K562 (cell line): ENCODE results near the gene C2orf42. TPM values are rescaled to one million over a fixed set of nuclear protein-coding genes. Genes with fewer than 3 reads are reported as not detected.
A peak's percentile ranks its signal among the peaks of the same experiment; 100 is the strongest.

Source experiments
- ATAC-seq: fragments of 200-7000 bp; cut with Tn5 transposase; 3 replicates; pipeline ENCODE4 v1.9.1; 2020; ENCODE audit warnings: moderate library complexity
- BruUV-seq: library from RNA; stranded (reverse); fragments of 400-500 nt; replicated peaks from 2 replicates; lab custom pipeline; 2021; lab: Mats Ljungman, UMichigan
- CTCF ChIA-PET: fragments of 300-600 bp; formaldehyde crosslinking; extraction: SDS; loops from one replicate; lab custom pipeline; 2021; ENCODE audit warnings: low intra/inter-chr PET ratio; lab: Yijun Ruan, JAX
- POLR2A ChIA-PET: fragments of 300-600, 350-650 bp; sonication (Branson Sonifier 250); formaldehyde crosslinking; extraction: SDS; loops from one replicate; lab custom pipeline; 2021; ENCODE audit warnings: antibody characterized with exemption, inconsistent platforms; lab: Yijun Ruan, JAX
- DNase-seq, 4 experiments: peaks; one replicate each; pipeline versions ENCODE4 v3.0.0 to v3.0.0-alpha.2; 2011 to 2018; ENCODE audit warnings: low spot score in 3 of 4, mixed read lengths in 3 of 4; ENCODE audit errors: extremely low read depth in 1 of 4
- FAIRE-seq: peaks from 2 replicates; lab custom pipeline; 2011; peaks lifted over from hg19 to GRCh38; lab: Jason Lieb, UNC
- H2AFZ ChIP-seq: 2 replicates; pipeline ENCODE4 v1.6.0; 2011; ENCODE audit warnings: low read depth, low read length, control low read depth, inconsistent platforms
- H3K27ac ChIP-seq: fragments of 200-600 bp; 3 replicates; pipeline ENCODE4 v1.8.0; 2011; ENCODE audit warnings: low read depth, mild to moderate bottlenecking, control low read depth, inconsistent platforms, low read length, moderate library complexity, mixed read lengths; ENCODE audit errors: extremely low read depth
- H3K27me3 ChIP-seq, 2 experiments: fragments of 300-600 bp in 1 of 2; 2 replicates in 1 of 2; 3 replicates in 1 of 2; pipeline versions ENCODE4 v1.6.0 to v1.8.0; 2011; ENCODE audit warnings: inconsistent platforms in 2 of 2, low read length in 2 of 2, mild to moderate bottlenecking in 1 of 2, mixed read lengths in 1 of 2, moderate library complexity in 1 of 2; ENCODE audit not compliant: control insufficient read depth in 2 of 2, insufficient read depth in 2 of 2
- H3K36me3 ChIP-seq: fragments of 300-600 bp; 3 replicates; pipeline ENCODE4 v1.8.0; 2011; ENCODE audit warnings: mild to moderate bottlenecking, low read length, inconsistent platforms; ENCODE audit not compliant: control insufficient read depth, insufficient read depth
- H3K4me1 ChIP-seq, 2 experiments: fragments of 200-600 bp in 1 of 2; replicated peaks in 1 of 2; 2 replicates in 1 of 2; 3 replicates in 1 of 2; pipeline versions ENCODE4 v1.5.1 to v1.8.0; 2011; ENCODE audit warnings: inconsistent platforms in 2 of 2, low read length in 2 of 2, mild to moderate bottlenecking in 1 of 2, mixed read lengths in 1 of 2, moderate library complexity in 1 of 2; ENCODE audit not compliant: control insufficient read depth in 2 of 2, insufficient read depth in 2 of 2
- H3K4me2 ChIP-seq: 2 replicates; pipeline ENCODE4 v1.6.1; 2011; ENCODE audit warnings: low read length, control low read depth, inconsistent platforms, mixed read lengths; ENCODE audit not compliant: insufficient read depth
- H3K4me3 ChIP-seq: fragments of 200-600 bp; sonication (generic), shearing (Covaris generic); 2 replicates; pipeline ENCODE4 v1.5.1; 2016; ENCODE audit warnings: control low read depth, inconsistent platforms
- H3K79me2 ChIP-seq: fragments of 200-600 bp; 3 replicates; pipeline ENCODE4 v1.8.0; 2011; ENCODE audit warnings: low read length, inconsistent platforms; ENCODE audit not compliant: control insufficient read depth, insufficient read depth
- H3K9ac ChIP-seq, 2 experiments: 2 replicates each; pipeline versions ENCODE4 v1.6.0 to v1.6.1; 2011; ENCODE audit warnings: low read depth in 2 of 2, low read length in 2 of 2, control low read depth in 1 of 2, inconsistent platforms in 1 of 2, mild to moderate bottlenecking in 1 of 2, mixed read lengths in 1 of 2; ENCODE audit not compliant: insufficient read depth in 1 of 2
- H3K9me1 ChIP-seq: one replicate; pipeline ENCODE4 v1.6.0; 2011; ENCODE audit warnings: inconsistent platforms, mild to moderate bottlenecking, low read length, moderate library complexity; ENCODE audit not compliant: control insufficient read depth, insufficient read depth
- H3K9me3 ChIP-seq: replicated peaks from 2 replicates; pipeline ENCODE4 v1.5.1; 2011; ENCODE audit warnings: low read depth, low read length, inconsistent platforms; ENCODE audit not compliant: control insufficient read depth, insufficient read depth
- H4K20me1 ChIP-seq: replicated peaks from 2 replicates; pipeline ENCODE4 v1.6.1; 2011; ENCODE audit warnings: low read length, inconsistent platforms, mixed read lengths; ENCODE audit not compliant: control insufficient read depth, insufficient read depth
- CAMTA2 ChIP-seq: fragments of 250-450 bp; sonication (Bioruptor Pico); conservative IDR thresholded peaks from 2 replicates; pipeline ENCODE4 v1.5.1; 2022
- DPF2 ChIP-seq: fragments of 450-650 bp; IDR thresholded peaks from 2 replicates; pipeline ENCODE4 v1.6.1; 2016
- EP400 ChIP-seq: fragments of 450-650 bp; IDR thresholded peaks from 2 replicates; pipeline ENCODE4 v1.6.1; 2017; ENCODE audit warnings: antibody characterized with exemption, mild to moderate bottlenecking, moderate library complexity
- ETV1 ChIP-seq: fragments of 450-650 bp; conservative IDR thresholded peaks from 2 replicates; pipeline ENCODE4 v1.6.1; 2016; ENCODE audit warnings: missing genetic modification characterization, control low read depth, low read depth, missing compliant biosample characterization
- GATA2 ChIP-seq: sonication (generic); formaldehyde crosslinking; IDR thresholded peaks from 2 replicates; pipeline ENCODE4 v1.4.0; 2020; ENCODE audit warnings: mild to moderate bottlenecking, missing genetic modification reagents
- HDAC2 ChIP-seq: fragments of 450-650 bp; IDR thresholded peaks from 2 replicates; pipeline ENCODE4 v1.6.1; 2016; ENCODE audit warnings: mild to moderate bottlenecking
- ILK ChIP-seq: fragments of 450-650 bp; IDR thresholded peaks from 2 replicates; pipeline ENCODE4 v1.6.1; 2016; ENCODE audit warnings: missing genetic modification characterization, low read depth, mild to moderate bottlenecking, missing compliant biosample characterization, moderate library complexity, borderline replicate concordance
- KDM1A ChIP-seq, 2 experiments: fragments of 450-650 bp; IDR thresholded peaks; 2 replicates each; pipeline ENCODE4 v1.6.1; 2016; ENCODE audit warnings: mild to moderate bottlenecking in 2 of 2
- MNT ChIP-seq, 2 experiments: fragments of 450-650 bp; conservative IDR thresholded peaks; 2 replicates each; pipeline ENCODE4 v1.6.1; 2017; ENCODE audit warnings: mild to moderate bottlenecking in 2 of 2, moderate library complexity in 2 of 2
- NEUROD1 ChIP-seq: fragments of 150-350 bp; IDR thresholded peaks from 2 replicates; pipeline ENCODE4 v1.6.1; 2014; ENCODE audit warnings: borderline replicate concordance, low read length, low read depth; ENCODE audit not compliant: partially characterized antibody
- NFIC ChIP-seq: fragments of 450-650 bp; IDR thresholded peaks from 2 replicates; pipeline ENCODE4 v1.6.1; 2017; ENCODE audit warnings: mild to moderate bottlenecking, inconsistent platforms
- NFIX ChIP-seq: fragments of 250-450 bp; sonication (Bioruptor Pico); IDR thresholded peaks from 2 replicates; pipeline ENCODE4 v1.4.0; 2020; ENCODE audit warnings: low read depth, mild to moderate bottlenecking, moderate library complexity
- RCOR1 ChIP-seq, 2 experiments: IDR thresholded peaks; 2 replicates each; pipeline ENCODE4 v1.6.1; 2012; ENCODE audit warnings: low read depth in 2 of 2, low read length in 2 of 2, borderline replicate concordance in 1 of 2, improper control_type of control experiment in 1 of 2
- SMARCA5 ChIP-seq: fragments of 450-650 bp; IDR thresholded peaks from 2 replicates; pipeline ENCODE4 v1.6.1; 2016
- SMARCC2 ChIP-seq: fragments of 450-650 bp; IDR thresholded peaks from 2 replicates; pipeline ENCODE4 v1.6.1; 2017; ENCODE audit warnings: antibody characterized with exemption, moderate library complexity, mild to moderate bottlenecking, low read depth
- THAP12 ChIP-seq: fragments of 250-450 bp; sonication (Bioruptor Pico); IDR thresholded peaks from 2 replicates; pipeline ENCODE4 v1.9.0; 2021; ENCODE audit warnings: mild to moderate bottlenecking, inconsistent platforms
- YY1 ChIP-seq, 3 experiments: IDR thresholded peaks; 2 replicates each; pipeline ENCODE4 v1.6.1; 2011; ENCODE audit warnings: low read length in 2 of 3, mild to moderate bottlenecking in 2 of 3, moderate library complexity in 2 of 3, borderline replicate concordance in 1 of 3, control low read depth in 1 of 3, low read depth in 1 of 3; ENCODE audit not compliant: insufficient read depth in 3 of 3, insufficient replicate concordance in 2 of 3, control insufficient read depth in 1 of 3, insufficient read length in 1 of 3; ENCODE audit errors: extremely low read depth in 1 of 3
- ZNF583 ChIP-seq: fragments of 250-450 bp; sonication (Bioruptor Pico); IDR thresholded peaks from 2 replicates; pipeline ENCODE4 v1.4.0; 2020
- WGBS: fragments of 100-300 bp; shearing (Covaris generic); methylation state at CpG from one replicate; pipeline ENCODE4 v1.1.6; 2016; ENCODE audit warnings: low coverage, mixed read lengths; ENCODE audit not compliant: insufficient coverage; ENCODE audit errors: missing lambda C conversion rate; 5-methylcytosine and 5-hydroxymethylcytosine counted together
- in situ Hi-C: fragments of 300-500 bp; cut with MboI; formaldehyde crosslinking; loops from 4 replicates; pipeline ENCODE4 v1.15.0; 2018; ENCODE audit warnings: inconsistent platforms, mixed read lengths
- intact Hi-C: fragments of 100-400 bp; cut with micrococcal nuclease; formaldehyde crosslinking; loops from 2 replicates; pipeline ENCODE4 v1.14.2; 2022
- polyA plus RNA-seq, 8 experiments: library from polyadenylated mRNA; depleted of rRNA in 4 of 8; stranded (reverse) in 5 of 8; unstranded in 3 of 8; fragments of >200 nt; fragmentation: Nextera tagmentation in 2 of 8; fragmentation: Illumina TruSeq in 1 of 8; extraction: Ambion mirVana in 2 of 8; extraction: Trizol in 1 of 8; gene quantifications; 2 replicates each; pipeline versions ENCODE4 v1.2.1 to v1.2.3, GENCODE V29; 2011 to 2014; ENCODE audit warnings: inconsistent platforms in 1 of 8, missing spikeins in 1 of 8
- total RNA-seq, 7 experiments: library from RNA; depleted of rRNA in 6 of 7; stranded (reverse); fragments of >200 nt in 6 of 7; fragmentation: Illumina TruSeq in 2 of 7; extraction: Trizol in 2 of 7; gene quantifications; 2 replicates each; pipeline versions ENCODE4 v1.2.1 to v1.2.3, GENCODE V29; 2011 to 2021; ENCODE audit warnings: low replicate concordance in 1 of 7

The C2orf42 gene
- total and polyA plus RNA-seq, 9 of the 15 experiments (the other 6 are each of a cell fraction or from before 2014, with no cell fraction given), result 4.6 to 10.9 (median 7.5) TPM

GRCh38 chr2:70111752-70112591 lies 78.8 kb downstream of the C2orf42 start:
- Histone ChIP-seq H4K20me1 (no peaks in the 10 kb centered on the region), H3K27ac (peak overlapping the region; percentile 1; the same call in 2 of the 3 replicates), H3K79me2 (no peaks in the 10 kb centered on the region), H3K4me2 (peak overlapping the region; percentile 0; the same call in 1 of the 2 replicates), H3K36me3 (no peaks in the 10 kb centered on the region), H2AFZ (peak overlapping the region; percentile 57), H3K4me1 (peaks cover 49 to 53% of the 10 kb centered on the region in 2 experiments), H3K9ac (peak overlapping the region; percentile 32 to 54; a peak in 2 of 4 replicates), H3K9me1 (no peaks in the 10 kb centered on the region), H3K27me3 (no peaks in the 10 kb centered on the region), H3K9me3 (no peaks in the 10 kb centered on the region), H3K4me3 (no peak overlapping the region)
- in situ Hi-C loops, result no loop called here
- CTCF ChIA-PET, result no interaction called here
- 68% methylated on average over 7 of the region's 7 CpGs for WGBS
- POLR2A ChIA-PET, result interaction anchor here (1.2 kb wide), 1 partner anchor 10 kb away, joined by 3 read pairs; no protein-coding TSS in a partner anchor
- FAIRE-seq (peak; percentile 29), ATAC-seq (no peak), DNase-seq (peak in 3 of 4 experiments; percentile 32 to 45 (median 37))
- intact Hi-C loops, result no loop called here
- no TSS peak for BruUV-seq
- 0 out of 2 replicates have a peak, but pooled peaks have one; percentile 40 for TF ChIP-seq DPF2
- peak; percentile 51 to 71; a peak in 3 of 4 replicates for TF ChIP-seq KDM1A (IDR thresholded peaks at IDR 0.05)
- TF ChIP-seq ILK (tag), result no peak
- TF ChIP-seq NFIX (CRISPR knock-in tag), result peak; percentile 98
- peak; percentile 56; the same call in 1 of the 2 replicates for TF ChIP-seq SMARCA5
- TF ChIP-seq GATA2, result 0 out of 2 replicates have a peak, but pooled peaks have one; percentile 20
- peak in 1 of 2 experiments; percentile 72; a peak in 1 of 4 replicates for TF ChIP-seq RCOR1 (IDR thresholded peaks at IDR 0.05; ENCODE audit: borderline replicate concordance in 1 of 2, low read depth in 2 of 2, low read length in 2 of 2)
- TF ChIP-seq CAMTA2 (CRISPR knock-in tag), result no peak
- 0 out of 4 replicates have a peak, but pooled peaks of 1 of the 2 experiments have one; percentile 31 for TF ChIP-seq MNT (conservative IDR thresholded peaks at IDR 0.05)
- peak; percentile 41 for TF ChIP-seq HDAC2
- peak; percentile 20 for TF ChIP-seq NEUROD1
- TF ChIP-seq THAP12 (CRISPR knock-in tag), result no peak
- peak; percentile 99 for TF ChIP-seq NFIC
- no peak for TF ChIP-seq SMARCC2
- TF ChIP-seq YY1 (IDR thresholded peaks at IDR 0.05; ENCODE audit: borderline replicate concordance in 1 of 3, control insufficient read depth in 1 of 3, extremely low read depth in 1 of 3, insufficient read depth in 3 of 3, insufficient read length in 1 of 3, insufficient replicate concordance in 2 of 3, low read depth in 1 of 3, low read length in 2 of 3), result no peak
- TF ChIP-seq EP400, result peak; percentile 25; the same call in 1 of the 2 replicates
- TF ChIP-seq ETV1 (tag), result peak; percentile 85
- TF ChIP-seq ZNF583, result no peak
